Posterior vena cava (tissue), 2 donors: ENCODE measurements around the gene TACR1. TPM values are rescaled to one million over a fixed set of nuclear protein-coding genes. Genes with fewer than 3 reads are reported as not detected.

Experiments
- DNase-seq: peaks from one replicate; pipeline ENCODE4 v3.0.0-alpha.2; 2020; ENCODE audit warnings: low spot score
- intact Hi-C, 2 donors: fragments of 100-400 bp; cut with DNase I; formaldehyde crosslinking; loops; one replicate each; pipeline versions ENCODE4 v1.14.1 to v1.14.2; 2022 to 2023
- microRNA-seq, 2 donors: library from miRNA; unstranded; fragments of <30 nt; microRNA quantifications; one replicate each; pipeline ENCODE4 v1.2.0, GENCODE V29; 2020 to 2021; ENCODE audit warnings: borderline microRNAs expressed in 2 of 2
- total RNA-seq, 2 donors: library from RNA; stranded (reverse); fragmentation: NEBNext Ultra II Directional; extraction: Animal tissue kit (Norgen Biotek cat#: 25700); gene quantifications; one replicate each; pipeline ENCODE4 v1.2.1, GENCODE V29; 2021
- donor health status: DM: yes; HTN: yes; CAD: no.
- donor health status: DM: yes; HTN: yes; CAD: no.

Gene TACR1
- total RNA-seq, 2 donors from 2014 or later: 1.1 to 2.1 TPM

DNA sequence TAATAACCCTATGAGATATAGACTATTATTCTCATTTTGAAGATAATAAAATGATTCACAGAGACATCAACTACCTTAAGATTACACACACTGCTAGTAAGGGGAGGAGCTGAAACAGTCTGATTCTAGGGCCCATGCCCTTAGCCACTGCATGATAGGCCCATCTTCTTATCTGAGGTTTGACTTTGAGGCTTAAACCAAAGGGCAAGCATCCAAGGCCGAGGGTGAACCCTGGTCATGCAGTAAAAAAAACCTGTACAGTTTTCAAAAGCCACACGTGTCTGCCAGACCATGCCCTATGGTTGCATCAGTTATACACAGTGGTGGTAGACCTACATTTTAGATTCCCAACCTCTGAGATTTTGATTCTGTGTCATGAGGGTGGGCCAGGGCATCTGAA lies 196.0 kb downstream of the TACR1 start:
- intact Hi-C loops: no loop called here

DNA sequence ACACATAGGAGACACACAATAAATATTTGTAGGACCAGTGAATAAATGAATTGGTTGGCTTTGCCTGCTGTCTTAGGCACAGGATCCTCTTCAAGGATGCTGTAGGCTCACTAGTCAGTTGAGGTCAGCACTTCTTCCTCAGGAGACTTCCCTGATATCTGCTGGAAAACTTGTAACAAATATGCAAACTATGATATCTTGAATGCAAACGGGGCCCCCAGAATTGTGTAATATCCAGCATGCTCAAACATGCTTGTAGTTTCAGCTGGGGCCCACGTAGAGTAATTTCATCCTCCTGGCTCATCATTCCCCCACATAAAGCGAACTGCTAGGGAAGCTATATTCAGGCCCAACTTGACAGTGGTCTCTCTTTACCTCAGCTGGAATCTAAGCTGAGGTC lies 197.3 kb downstream of the TACR1 start:
- intact Hi-C loops: no loop called here
- DNase-seq: no peak

More for the DNA sequence above, 196.0 kb downstream of the TACR1 start:
- no peak for DNase-seq

- DNase-seq: no peak
- intact Hi-C loops: no loop called here
Observed at GRCh38 chr2:74999468-74999867, 199.9 kb downstream of the TACR1 start.

Small RNAs within 50 kb of the gene (microRNA-seq; reads per million reads assigned to microRNA genes)
- gene MIR5000: 0.65 to 1.8 reads per million in 2 donors

Other genes with a start within 250 kb of the TACR1 start
- 10 to 100 TPM; 42.6 to 45.1 TPM for gene POLE4, start 240.9 kb downstream of the TACR1 start, total RNA-seq